ENCODE measurements around the gene BCL2L15.

BCL2L15 gene

GRCh38 chr1:113887402-113888175 lies at the start of gene BCL2L15:
BCL2L15 (minus strand) TSS chr1:113887581; CDS start chr1:113887375, 206 bp downstream.
- DNase-seq (ENCODE audit: low spot score): peak; percentile 48

- no peak for DNase-seq (ENCODE audit: low spot score)
Observed at GRCh38 chr1:113937146-113937545, 49.8 kb upstream of the BCL2L15 start.

DNA sequence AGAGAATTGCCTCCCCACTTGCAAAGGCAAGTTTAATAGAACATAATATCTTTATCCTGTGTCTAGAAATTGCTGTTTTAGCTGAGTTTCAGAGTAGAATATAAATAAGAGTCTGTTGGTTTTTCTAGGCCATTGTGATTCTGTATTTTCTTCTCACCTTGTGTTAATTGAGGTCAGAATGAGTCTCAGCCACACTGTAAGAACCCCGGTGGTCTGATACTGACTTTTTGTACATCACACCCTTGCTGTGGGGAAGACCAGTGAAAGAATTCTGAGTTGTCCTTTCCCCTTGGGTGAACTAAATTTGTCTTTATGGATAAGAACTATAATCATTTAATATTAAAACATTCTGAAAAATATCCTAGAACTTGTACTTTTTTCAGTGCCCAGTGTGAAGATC lies 48.6 kb upstream of the BCL2L15 start:
- DNase-seq (ENCODE audit: low spot score): no peak

DNA sequence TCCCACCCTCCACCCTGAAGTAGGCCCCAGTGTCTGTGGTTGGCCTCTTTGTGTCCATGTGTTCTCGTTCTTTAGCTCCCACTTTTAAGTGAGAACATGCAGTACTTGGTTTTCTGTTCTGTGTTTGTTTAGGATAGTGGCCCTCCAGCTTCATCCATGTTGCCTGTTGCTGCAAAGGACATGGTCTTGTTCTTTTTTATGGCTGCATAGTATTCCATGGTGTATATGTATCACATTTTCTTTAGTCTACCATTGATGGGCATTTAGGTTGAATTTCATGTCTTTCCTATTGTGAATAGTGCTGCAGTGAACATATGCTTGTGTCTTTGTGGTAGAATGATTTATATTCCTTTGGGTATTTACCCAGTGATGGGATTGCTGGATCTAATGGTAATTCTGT lies 47.8 kb upstream of the BCL2L15 start:
- DNase-seq (ENCODE audit: low spot score): no peak

DNA sequence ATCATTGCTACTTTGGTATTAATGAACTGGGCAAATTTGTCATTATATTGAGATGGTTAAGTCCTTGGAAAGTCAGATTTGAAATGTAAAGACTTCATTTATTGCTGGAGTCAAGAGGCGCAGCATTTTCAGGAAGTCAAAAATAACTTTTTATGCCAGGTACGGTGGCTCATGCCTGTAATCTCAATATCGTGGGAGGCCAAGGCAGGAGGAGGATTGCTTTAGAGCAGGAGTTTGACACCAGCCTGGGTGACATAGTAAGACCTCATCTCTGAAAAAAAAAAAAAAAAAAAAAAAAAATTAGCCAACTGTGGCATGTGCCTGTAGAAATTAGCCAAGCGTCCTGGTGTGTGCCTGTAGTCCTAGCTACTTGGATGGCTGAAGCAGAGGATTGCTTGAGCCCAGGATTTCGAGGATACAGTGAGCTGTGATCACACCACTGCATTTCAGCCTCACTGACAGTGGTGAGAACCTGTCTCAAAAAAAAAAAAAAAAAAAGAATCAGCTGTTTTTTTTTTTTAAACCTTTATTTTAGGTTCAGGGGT lies 47.2 kb upstream of the BCL2L15 start:
- no peak for DNase-seq (ENCODE audit: low spot score)

DNA sequence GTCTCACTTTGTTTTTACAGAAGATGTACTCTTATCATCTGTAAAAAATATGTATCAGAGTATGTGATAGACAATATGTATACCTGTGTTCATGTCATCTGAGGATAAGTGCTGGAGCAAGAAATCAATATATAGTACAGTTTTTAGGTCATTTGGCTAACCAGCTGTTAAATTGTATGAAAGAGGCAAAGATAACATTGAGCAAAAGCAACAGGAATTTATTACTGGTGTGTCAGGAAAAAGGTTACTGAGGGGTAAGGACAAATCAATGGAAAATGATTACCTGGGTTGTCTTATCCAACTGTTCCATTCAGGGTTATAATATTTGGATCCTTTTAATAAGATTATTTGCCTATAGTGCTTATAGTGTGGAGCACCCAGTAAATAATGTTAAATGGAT lies 46.6 kb upstream of the BCL2L15 start:
- no peak for DNase-seq (ENCODE audit: low spot score)

DNA sequence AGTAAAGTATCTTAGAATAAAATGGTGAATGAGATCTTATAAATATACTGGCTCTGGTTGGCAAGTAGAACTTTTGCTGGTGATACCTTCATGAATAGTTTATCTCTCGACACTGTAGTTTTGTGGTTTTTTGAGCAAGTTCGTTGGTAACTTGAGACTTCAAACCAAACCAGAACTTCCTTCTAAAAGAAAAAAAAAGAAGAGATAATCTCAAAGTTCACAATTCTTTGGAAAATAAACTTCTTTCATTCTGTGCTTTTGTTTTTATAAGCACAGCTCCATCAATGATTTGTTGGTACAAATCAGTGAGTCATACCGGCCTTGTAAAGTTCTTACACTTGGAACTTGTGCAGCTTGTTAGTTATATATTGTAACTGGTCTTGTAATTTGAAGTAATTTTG lies 44.1 kb upstream of the BCL2L15 start:
- DNase-seq (ENCODE audit: low spot score): peak; percentile 64

DNA sequence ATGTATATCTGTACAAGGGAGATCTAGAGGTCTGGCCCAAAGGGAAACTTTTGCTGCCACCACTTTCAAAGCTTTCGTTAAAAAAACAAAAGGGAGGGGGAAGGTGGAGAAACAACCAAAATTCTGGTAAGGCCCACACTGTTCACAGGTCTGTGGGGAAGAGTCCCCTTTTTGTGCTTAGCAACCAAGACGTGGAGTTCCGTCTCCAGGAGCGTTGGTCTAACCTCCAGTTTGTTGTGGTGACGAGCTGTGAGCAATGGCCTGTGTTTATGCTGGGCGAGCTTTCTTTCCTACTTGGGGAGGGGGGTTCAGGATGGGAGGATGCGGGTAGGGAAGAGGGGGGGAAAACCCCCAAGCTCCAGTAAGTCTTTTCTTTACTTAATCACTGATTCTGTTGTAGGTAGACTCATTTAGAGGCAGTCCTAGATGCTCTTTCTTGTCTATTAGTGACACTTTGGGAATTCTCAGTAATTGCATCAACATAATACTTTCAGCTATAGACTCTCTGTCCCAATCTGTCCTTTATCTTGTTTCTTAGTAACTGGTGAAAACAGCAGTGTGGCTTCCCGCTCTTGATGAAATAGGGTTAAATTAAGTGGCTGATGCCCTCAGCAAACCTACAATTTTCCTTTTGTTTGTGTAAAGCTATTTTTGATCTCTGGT lies 43.2 kb upstream of the BCL2L15 start:
- peak; percentile 92 for DNase-seq (ENCODE audit: low spot score)

GRCh38 chr1:113929750-113930498 lies 42.5 kb upstream of the BCL2L15 start:
- DNase-seq (ENCODE audit: low spot score): peak; percentile 70

GRCh38 chr1:113928941-113929749 lies 41.8 kb upstream of the BCL2L15 start, which contains the start of gene HIPK1:
HIPK1 (plus strand) TSS chr1:113929324.
- DNase-seq (ENCODE audit: low spot score): peak; percentile 92

GRCh38 chr1:113928187-113928930 lies 41.0 kb upstream of the BCL2L15 start:
- DNase-seq (ENCODE audit: low spot score): no peak

DNA sequence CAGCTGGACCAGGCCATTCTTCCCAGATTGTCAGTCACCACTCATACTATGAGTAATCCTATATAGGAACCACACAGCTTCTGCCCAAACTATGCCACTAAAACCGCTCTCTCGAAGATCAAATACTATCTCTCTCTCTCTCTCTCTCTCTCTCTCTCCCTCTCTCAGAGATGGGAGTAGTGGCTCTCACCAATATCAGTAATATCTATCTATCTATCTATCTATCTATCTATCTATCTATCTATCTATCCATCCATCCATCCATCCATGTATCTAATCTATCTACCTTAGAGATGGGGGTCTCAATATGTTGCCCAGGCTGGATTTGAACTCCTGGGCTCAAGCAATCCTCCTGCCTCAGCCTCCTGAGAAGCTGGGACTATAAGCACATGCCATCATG lies 37.1 kb upstream of the BCL2L15 start:
- DNase-seq (ENCODE audit: low spot score): no peak

GRCh38 chr1:113922957-113923356 lies 35.6 kb upstream of the BCL2L15 start:
- DNase-seq (ENCODE audit: low spot score): no peak

DNA sequence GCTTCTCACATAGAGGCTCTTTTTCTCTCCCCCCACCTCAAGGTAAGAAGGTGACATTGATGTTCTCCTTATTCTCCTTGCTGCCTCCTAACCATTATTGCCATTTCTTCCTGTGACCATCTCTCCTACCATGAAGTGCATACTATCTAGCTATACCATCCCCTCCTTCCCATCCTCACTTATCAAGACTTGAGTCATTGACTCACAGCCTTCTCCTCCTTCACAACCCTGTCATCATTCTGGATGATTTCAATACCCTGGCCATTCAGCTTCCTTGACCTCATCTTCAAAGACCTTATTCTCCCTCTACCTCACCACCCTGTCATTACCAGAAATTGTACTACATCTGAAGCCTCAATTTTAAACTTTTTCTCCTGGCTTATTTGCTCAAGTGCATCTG lies 30.9 kb upstream of the BCL2L15 start:
- DNase-seq (ENCODE audit: low spot score): no peak

DNA sequence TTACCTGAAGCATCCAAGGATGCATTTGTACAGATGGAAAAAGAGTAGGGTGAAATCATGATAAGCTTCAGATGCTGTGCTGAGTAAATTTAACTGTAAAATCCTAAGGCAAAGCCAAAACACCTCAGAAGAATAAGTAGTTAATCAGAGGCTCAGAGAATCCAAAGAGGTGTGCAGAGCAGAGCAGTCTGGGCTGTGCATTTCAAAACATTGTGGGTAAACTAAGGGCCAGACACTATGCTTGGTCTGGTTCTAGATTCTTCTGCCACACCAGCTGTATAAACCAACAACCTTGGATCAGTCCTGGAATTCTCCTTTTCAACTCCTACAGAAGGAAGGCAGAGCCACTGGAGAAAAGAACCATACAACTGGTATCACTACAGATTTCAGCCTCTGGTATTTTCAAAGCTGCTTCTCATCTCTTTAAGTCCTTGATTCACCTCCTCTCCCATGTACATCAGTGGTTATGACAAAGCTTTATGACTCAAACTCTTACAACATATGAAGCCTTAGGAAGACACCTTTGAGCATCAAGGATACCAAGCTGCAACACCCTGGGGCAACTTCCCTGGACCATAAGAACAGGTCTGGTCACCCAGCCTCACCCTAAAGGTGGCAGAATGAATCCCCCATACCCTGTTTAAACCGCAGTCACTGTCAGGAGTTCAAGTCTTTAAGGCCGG lies 30.2 kb upstream of the BCL2L15 start:
- DNase-seq (ENCODE audit: low spot score): no peak

- DNase-seq (ENCODE audit: low spot score): no peak
Observed at GRCh38 chr1:113916974-113917373, 29.6 kb upstream of the BCL2L15 start.

GRCh38 chr1:113913887-113914664 lies 26.7 kb upstream of the BCL2L15 start:
- no peak for DNase-seq (ENCODE audit: low spot score)

- DNase-seq (ENCODE audit: low spot score): no peak
Observed at GRCh38 chr1:113913312-113913668, 25.9 kb upstream of the BCL2L15 start.

DNA sequence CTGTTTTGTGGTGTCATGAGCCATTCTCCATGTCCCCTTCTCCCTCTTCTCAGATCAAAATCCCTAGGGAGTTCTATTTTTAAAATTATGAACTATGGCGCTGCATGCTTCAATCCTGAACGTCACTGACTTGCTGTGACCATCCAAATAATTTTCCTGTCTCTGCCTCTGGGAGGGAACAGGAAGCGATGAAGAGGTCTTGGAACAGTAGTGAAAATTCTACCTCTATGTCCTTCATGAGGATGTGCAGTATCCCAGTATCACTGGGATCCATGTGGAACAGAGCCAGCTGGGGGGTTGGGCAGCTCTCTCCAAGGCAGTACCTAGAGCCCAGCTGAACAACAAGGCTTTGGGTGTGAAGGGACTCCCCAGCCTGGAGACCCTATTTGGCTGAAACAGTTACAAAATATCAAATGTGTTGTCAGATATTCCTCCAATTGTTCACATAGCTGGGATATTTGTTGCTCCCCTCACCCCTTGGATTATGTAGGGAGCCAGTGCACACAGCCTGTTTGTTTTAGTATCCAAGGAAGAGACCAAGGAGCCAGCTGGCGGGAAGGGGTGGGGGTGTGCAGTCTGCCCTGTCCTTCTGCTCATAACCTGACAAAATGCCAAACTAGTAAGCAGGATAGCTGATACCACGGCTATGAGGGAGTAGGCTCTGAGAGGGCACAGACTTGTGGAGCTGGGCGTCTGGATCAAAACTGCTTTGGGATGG lies 25.4 kb upstream of the BCL2L15 start:
- no peak for DNase-seq (ENCODE audit: low spot score)
